AG09319 (cell line): ENCODE measurements around the gene XPO4.

Source experiments
- DNase-seq: peaks from one replicate; pipeline ENCODE4 v3.0.0-alpha.2; 2010; ENCODE audit warnings: low read depth; ENCODE audit errors: extremely low read depth
- TF ChIP-seq, protein P1 (sequence below): IDR thresholded peaks from 2 replicates; pipeline ENCODE4 v1.5.1; 2011; ENCODE audit warnings: low read depth, mild to moderate bottlenecking, inconsistent platforms, low read length, moderate library complexity

Gene XPO4

GRCh38 chr13:20856650-20857049 lies 45.9 kb downstream of the XPO4 start:
- TF ChIP-seq, protein P1, sequence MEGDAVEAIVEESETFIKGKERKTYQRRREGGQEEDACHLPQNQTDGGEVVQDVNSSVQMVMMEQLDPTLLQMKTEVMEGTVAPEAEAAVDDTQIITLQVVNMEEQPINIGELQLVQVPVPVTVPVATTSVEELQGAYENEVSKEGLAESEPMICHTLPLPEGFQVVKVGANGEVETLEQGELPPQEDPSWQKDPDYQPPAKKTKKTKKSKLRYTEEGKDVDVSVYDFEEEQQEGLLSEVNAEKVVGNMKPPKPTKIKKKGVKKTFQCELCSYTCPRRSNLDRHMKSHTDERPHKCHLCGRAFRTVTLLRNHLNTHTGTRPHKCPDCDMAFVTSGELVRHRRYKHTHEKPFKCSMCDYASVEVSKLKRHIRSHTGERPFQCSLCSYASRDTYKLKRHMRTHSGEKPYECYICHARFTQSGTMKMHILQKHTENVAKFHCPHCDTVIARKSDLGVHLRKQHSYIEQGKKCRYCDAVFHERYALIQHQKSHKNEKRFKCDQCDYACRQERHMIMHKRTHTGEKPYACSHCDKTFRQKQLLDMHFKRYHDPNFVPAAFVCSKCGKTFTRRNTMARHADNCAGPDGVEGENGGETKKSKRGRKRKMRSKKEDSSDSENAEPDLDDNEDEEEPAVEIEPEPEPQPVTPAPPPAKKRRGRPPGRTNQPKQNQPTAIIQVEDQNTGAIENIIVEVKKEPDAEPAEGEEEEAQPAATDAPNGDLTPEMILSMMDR: no peak
- no peak for DNase-seq

DNA sequence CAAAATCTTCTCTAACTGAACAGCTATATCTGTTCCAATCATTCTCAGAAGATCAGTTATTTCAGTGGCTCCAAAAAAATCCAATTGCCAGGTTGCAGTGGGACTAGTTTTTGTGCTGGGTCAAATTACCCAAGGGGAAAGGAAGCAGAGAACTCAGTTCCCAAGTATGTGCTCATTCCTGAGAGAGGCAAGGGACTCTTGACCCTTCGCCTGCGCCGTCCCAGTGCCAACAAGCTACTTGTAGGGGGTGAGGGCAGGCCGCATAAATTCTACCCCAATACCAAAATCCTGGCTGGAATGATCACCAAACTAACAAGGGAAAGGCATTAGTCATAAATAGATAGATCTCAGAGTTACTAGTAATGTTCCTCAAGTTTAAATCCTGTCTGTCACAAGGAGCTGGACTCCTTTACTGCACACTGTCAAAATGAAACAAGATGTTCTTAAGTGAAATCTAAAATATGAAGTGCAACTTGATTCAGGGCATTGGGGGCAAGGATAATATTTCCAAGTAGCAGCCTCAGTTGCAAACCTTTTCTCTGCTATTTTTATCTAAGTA lies 50.6 kb downstream of the XPO4 start:
- no peak for DNase-seq
- TF ChIP-seq, protein P1: no peak

DNA sequence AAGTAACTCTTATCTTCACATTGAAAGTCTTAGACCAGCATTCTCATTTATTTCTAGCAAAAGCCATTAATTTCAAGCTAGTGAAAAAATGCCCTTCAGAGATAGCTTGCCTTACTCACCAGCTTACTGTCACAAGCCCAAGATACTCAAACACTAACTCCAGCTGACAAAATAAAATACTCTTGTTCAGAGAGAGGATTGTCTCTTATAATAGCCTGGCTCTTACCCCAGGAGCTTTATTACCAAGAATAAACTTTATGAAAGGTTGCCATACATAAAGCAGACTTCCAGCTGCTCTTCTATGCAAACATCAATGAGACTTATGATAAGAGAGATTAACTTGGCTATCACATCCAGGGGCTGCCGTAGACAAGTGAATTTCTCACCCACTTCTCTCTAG lies 53.6 kb downstream of the XPO4 start:
- DNase-seq: no peak
- TF ChIP-seq, protein P1: no peak

DNA sequence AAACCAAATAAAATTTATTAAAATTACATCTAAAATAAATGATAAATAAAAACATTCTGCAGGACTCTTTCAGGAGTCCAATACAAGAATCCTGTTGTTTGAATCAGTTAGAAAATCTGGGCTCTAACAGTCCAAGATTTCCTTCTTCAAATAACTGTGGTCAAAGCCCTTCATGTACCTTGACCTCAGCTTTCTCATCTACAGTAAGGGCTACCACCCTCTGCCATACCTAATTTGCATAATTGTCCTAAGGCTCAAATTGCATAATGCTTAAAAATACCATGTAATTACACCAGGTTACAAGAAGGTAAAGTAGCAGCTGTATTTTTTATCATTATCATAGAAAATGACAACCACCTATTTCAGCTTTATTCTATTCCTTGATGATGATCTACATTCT lies 54.3 kb downstream of the XPO4 start:
- TF ChIP-seq, protein P1: no peak
- no peak for DNase-seq

- no peak for DNase-seq
- TF ChIP-seq, protein P1: no peak
Measured at GRCh38 chr13:20847296-20847695, 55.2 kb downstream of the XPO4 start.

- TF ChIP-seq, protein P1: no peak
- no peak for DNase-seq
Measured at GRCh38 chr13:20843166-20843565, 59.4 kb downstream of the XPO4 start.

GRCh38 chr13:20840568-20840967 lies 62.0 kb downstream of the XPO4 start:
- TF ChIP-seq, protein P1: no peak

More at GRCh38 chr13:20840568-20840967, 62.0 kb downstream of the XPO4 start:
- DNase-seq: no peak
